ENCODE results near the gene MBD4. TPM values are rescaled to one million over a fixed set of nuclear protein-coding genes. Genes with fewer than 3 reads are reported as not detected.
A peak's percentile ranks its signal among the peaks of the same experiment; 100 is the strongest.

Gene MBD4
- total RNA-seq, 6 experiments from 2014 or later: 16.9 to 26.1 (median 25.3) TPM

DNA sequence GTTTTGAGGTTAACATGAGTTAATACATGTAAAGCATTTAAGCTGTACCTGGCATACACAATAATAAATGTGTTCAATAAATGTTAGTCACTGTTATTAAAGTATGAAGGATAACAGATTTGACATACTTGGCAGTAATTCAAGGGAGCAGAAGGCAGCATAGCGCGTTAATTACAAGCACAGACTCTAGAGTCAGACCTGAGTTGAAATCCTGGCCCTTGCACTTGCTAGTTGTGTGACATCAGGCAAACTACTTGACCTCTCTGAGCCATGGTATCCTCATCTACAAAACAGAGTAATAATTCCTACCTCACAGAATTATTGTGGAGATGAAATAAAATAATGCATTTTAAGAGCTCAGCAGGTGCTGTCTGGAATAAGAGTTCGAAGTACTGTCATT lies 5.7 kb upstream of the MBD4 start:
- 82% methylated on average over 3 of the region's 3 CpGs for WGBS (ENCODE audit: insufficient coverage, low coverage, low lambda C conversion rate, missing lambda C conversion rate)
- Histone ChIP-seq H3K27me3 (no peaks in the 10 kb centered on the region), H3K4me3 (no peak overlapping the region), H3K9me3 (no peaks in the 10 kb centered on the region), H3K36me3 (no peaks in the 10 kb centered on the region), H3K27ac (no peak overlapping the region), H3K4me1 (peaks cover 0 to 34% (median 11%) of the 10 kb centered on the region in 4 donors)
- TF ChIP-seq POLR2A (IDR thresholded peaks at IDR 0.05): no peak
- TF ChIP-seq, protein P1, sequence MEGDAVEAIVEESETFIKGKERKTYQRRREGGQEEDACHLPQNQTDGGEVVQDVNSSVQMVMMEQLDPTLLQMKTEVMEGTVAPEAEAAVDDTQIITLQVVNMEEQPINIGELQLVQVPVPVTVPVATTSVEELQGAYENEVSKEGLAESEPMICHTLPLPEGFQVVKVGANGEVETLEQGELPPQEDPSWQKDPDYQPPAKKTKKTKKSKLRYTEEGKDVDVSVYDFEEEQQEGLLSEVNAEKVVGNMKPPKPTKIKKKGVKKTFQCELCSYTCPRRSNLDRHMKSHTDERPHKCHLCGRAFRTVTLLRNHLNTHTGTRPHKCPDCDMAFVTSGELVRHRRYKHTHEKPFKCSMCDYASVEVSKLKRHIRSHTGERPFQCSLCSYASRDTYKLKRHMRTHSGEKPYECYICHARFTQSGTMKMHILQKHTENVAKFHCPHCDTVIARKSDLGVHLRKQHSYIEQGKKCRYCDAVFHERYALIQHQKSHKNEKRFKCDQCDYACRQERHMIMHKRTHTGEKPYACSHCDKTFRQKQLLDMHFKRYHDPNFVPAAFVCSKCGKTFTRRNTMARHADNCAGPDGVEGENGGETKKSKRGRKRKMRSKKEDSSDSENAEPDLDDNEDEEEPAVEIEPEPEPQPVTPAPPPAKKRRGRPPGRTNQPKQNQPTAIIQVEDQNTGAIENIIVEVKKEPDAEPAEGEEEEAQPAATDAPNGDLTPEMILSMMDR (IDR thresholded peaks at IDR 0.05): no peak
- intact Hi-C loops (cut with DNase I): no loop called here
- DNase-seq (no peak), ATAC-seq (no peak)

DNA sequence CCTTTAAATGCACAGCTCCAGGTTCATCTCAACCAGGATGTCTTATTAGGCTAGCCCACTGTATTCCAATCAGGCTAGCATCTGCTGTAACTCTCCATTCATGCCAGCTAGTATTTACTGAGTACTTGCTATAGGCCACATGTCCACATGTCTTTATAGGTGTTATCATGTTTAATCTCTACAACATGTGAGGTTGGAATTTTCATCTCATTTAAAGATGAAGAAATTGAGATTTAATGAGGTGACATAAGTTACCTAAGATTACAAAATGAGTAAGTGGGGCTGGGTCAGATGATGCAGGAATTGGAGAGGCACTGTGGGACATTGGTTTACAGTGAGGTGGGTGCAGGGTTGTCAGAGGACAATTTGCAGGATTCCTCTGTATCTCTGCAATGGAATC lies 3.2 kb upstream of the MBD4 start:
- DNase-seq (no peak), ATAC-seq (no peak)
- Histone ChIP-seq H3K9me3 (no peaks in the 10 kb centered on the region), H3K4me3 (no peak overlapping the region), H3K27me3 (no peaks in the 10 kb centered on the region), H3K27ac (peak overlapping the region in 1 of 3 donors; percentile 12), H3K4me1 (peaks cover 0 to 42% (median 14%) of the 10 kb centered on the region in 4 donors), H3K36me3 (no peaks in the 10 kb centered on the region)
- TF ChIP-seq, protein P1 (IDR thresholded peaks at IDR 0.05): no peak
- intact Hi-C loops (cut with DNase I): no loop called here

DNA sequence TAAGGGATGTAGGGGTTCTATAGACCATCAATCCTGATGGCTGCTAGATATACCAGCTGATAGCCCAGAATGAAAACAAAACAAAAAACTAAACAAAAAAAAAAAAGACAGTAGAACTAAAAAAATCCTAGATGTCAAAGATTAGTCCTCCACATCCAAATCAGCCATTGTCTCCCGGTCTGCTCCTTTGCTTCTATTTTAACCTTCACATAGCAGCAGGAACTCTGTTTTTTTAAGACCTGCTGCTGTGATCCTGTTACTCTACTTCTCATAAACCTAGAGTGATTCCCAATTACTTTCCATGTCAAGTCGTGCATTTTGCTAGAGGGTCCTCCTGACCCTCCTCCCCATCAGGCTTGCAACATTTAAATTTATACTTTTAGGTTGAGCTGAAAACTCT lies 2.7 kb upstream of the MBD4 start:
- peaks cover 0 to 46% (median 14%) of the 10 kb centered on the region in 4 donors for H3K4me1 ChIP-seq
- DNase-seq: no peak
- TF ChIP-seq, protein P1 (IDR thresholded peaks at IDR 0.05): no peak
- no peak for TF ChIP-seq POLR2A (IDR thresholded peaks at IDR 0.05)
- peaks cover 0 to 4% (median under 1%) of the 10 kb centered on the region in 4 donors for H3K36me3 ChIP-seq
- no peaks in the 10 kb centered on the region for H3K27me3 ChIP-seq
- H3K27ac ChIP-seq: peak overlapping the region; percentile 48 to 87 (median 64)
- intact Hi-C loops (cut with DNase I): no loop called here
- no peaks in the 10 kb centered on the region for H3K9me3 ChIP-seq
- no peak for ATAC-seq
- 73% methylated on average over 2 of the region's 2 CpGs for WGBS (ENCODE audit: insufficient coverage, low coverage, low lambda C conversion rate, missing lambda C conversion rate)
- H3K4me3 ChIP-seq: no peak overlapping the region

DNA sequence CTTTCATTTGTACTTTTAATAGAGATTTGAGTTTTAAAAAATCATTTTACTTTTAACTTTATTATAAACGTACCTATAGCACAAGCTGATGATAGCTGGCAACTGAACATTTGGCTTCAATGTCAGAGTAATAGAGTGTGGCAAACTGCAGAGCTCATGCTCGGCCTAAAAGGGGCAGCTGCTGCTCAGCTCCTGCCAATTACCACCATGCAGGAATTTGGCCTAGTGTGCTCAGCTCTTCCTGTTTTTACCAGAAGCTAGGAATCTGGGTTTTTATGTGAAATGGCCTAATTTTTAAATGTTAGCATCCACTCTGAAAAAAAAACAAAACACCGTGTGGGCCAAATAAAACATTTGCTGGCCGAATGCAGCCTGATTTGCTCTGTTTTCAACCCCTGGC lies 2.0 kb upstream of the MBD4 start:
- no peak for TF ChIP-seq POLR2A (IDR thresholded peaks at IDR 0.05)
- TF ChIP-seq, protein P1 (IDR thresholded peaks at IDR 0.05): peak in 1 of 4 donors; percentile 6
- H3K36me3 ChIP-seq: peaks cover 0 to 10% (median 5%) of the 10 kb centered on the region in 4 donors
- peak overlapping the region; percentile 48 to 87 (median 64) for H3K27ac ChIP-seq
- H3K27me3 ChIP-seq: no peaks in the 10 kb centered on the region
- peak in 2 of 4 donors; percentile 5 to 9 for ATAC-seq
- intact Hi-C loops (cut with DNase I): no loop called here
- no peak overlapping the region for H3K4me3 ChIP-seq
- 14% methylated on average over 4 of the region's 4 CpGs for WGBS (ENCODE audit: insufficient coverage, low coverage, low lambda C conversion rate, missing lambda C conversion rate)
- H3K9me3 ChIP-seq: no peaks in the 10 kb centered on the region
- no peak for DNase-seq
- H3K4me1 ChIP-seq: peaks cover 0 to 48% (median 14%) of the 10 kb centered on the region in 4 donors

DNA sequence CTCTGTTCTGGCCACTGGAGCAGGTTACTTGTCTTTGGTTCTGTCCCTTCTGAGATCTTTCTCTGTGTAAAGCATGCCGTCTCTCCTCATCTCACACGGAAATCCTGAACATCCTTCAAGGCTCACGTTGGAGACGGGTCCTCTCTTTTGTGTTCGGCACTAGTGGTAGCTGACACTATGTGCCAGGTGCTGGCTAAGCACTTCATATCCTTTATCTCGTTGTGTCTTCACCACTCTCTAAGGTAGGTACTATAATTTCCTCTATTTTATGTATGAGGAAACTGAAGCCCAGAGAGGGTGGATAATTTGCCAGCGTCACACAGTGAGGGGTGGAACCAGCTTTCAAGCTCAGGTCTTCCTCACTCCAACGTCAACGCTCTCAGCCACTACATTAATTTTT lies 1.5 kb upstream of the MBD4 start:
- ATAC-seq (no peak), DNase-seq (no peak)
- TF ChIP-seq, protein P1 (IDR thresholded peaks at IDR 0.05): no peak
- TF ChIP-seq POLR2A (IDR thresholded peaks at IDR 0.05): no peak
- Histone ChIP-seq H3K27me3 (no peaks in the 10 kb centered on the region), H3K36me3 (peaks cover 0 to 16% (median 6%) of the 10 kb centered on the region in 4 donors), H3K27ac (peak overlapping the region; percentile 81 to 87 (median 85)), H3K4me1 (peaks cover 0 to 54% (median 14%) of the 10 kb centered on the region in 4 donors), H3K4me3 (peak overlapping the region in 2 of 3 donors; percentile 67 to 80), H3K9me3 (no peaks in the 10 kb centered on the region)
- WGBS (ENCODE audit: insufficient coverage, low coverage, low lambda C conversion rate, missing lambda C conversion rate): 30% methylated on average over 9 of the region's 9 CpGs
- intact Hi-C loops (cut with DNase I): no loop called here

Data from right lobe of liver (tissue), 6 donors.